Activated T-cell treated with anti-CD3 and anti-CD28 coated beads, Interleukin-2, amount 50 U/mL, for 4 hours (primary cell): ENCODE measurements around the gene QARS1. TPM values are rescaled to one million over a fixed set of nuclear protein-coding genes. Genes with fewer than 3 reads are reported as not detected.
A peak's percentile ranks its signal among the peaks of the same experiment; 100 is the strongest.

Source experiments
- ATAC-seq, 2 donors: fragments of 200-7000 bp; cut with Tn5 transposase; one replicate each; pipeline ENCODE4 v1.10.0; 2021
- DNase-seq: peaks from one replicate; pipeline ENCODE4 v3.0.0-alpha.2; 2020
- H3K27me3 Mint-ChIP-seq: one replicate; pipeline ENCODE4 v1.8.0; 2021; ENCODE audit warnings: low read depth, mixed read lengths
- H3K36me3 Mint-ChIP-seq: one replicate; pipeline ENCODE4 v1.8.0; 2022; ENCODE audit warnings: mixed read lengths; ENCODE audit not compliant: insufficient read depth
- H3K4me1 Mint-ChIP-seq: one replicate; pipeline ENCODE4 v1.8.0; 2021; ENCODE audit warnings: low read depth, mixed read lengths
- H3K4me3 Mint-ChIP-seq: one replicate; pipeline ENCODE4 v1.8.0; 2021; ENCODE audit warnings: mild to moderate bottlenecking, moderate library complexity, mixed read lengths
- H3K9me3 Mint-ChIP-seq: one replicate; pipeline ENCODE4 v1.8.0; 2021; ENCODE audit warnings: mixed read lengths
- total RNA-seq, 3 donors: library from RNA; stranded (reverse); gene quantifications; one replicate each; pipeline ENCODE4 v1.2.1, GENCODE V29; 2021

Gene QARS1
- total RNA-seq, 3 donors from 2014 or later: 216 to 228 (median 228) TPM

DNA sequence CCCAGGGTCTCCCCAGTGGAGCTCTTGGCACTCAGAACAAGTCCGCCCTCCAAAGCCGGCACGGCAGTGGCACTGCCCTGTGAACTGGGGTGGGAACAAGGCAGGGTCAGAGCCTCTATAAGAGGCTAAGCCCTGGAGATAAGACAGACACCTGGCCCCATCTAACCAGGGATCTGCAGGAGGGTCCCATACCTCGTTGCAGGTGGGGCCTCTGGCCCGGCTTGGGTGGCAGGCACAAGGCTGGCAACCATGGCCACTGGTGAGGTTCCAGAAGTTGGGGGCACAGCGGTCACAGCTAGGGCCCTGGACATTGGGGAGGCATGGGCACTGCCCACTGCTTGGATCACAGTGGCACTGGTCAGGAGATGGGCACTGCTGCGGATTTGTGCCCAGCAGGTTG, 19.6 kb upstream of the QARS1 start:
- H3K27me3 Mint-ChIP-seq: no peaks in the 10 kb centered on the region
- no peak for ATAC-seq

DNA sequence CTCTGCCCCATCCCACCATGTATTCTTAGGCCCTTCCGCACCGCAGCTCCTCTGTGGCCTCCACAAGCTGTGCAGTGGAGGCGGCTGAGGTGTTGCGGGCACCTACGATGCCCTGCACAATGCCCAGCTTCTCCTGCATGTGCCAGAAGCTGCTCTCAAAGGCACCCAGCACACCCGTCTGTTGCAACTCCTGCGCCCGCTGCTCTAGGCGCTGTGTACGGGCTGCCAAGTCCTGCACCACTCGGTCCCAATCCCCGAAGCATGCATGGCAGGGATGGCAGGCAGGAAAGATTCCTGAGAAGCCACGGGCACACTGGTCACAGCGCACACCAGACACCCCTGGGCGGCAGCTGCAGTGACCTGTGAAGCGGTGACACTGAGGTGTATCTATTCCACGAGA, 19.1 kb upstream of the QARS1 start:
- Mint-ChIP-seq H3K9me3 (no peaks in the 10 kb centered on the region), H3K4me1 (peaks cover 16% of the 10 kb centered on the region), H3K36me3 (no peaks in the 10 kb centered on the region), H3K4me3 (no peak overlapping the region), H3K27me3 (no peaks in the 10 kb centered on the region)
- no peak for ATAC-seq
- DNase-seq: no peak

More for the DNA sequence above, 19.6 kb upstream of the QARS1 start:
- DNase-seq: no peak
- peaks cover 12% of the 10 kb centered on the region for H3K4me1 Mint-ChIP-seq
- no peaks in the 10 kb centered on the region for H3K9me3 Mint-ChIP-seq
- H3K4me3 Mint-ChIP-seq: no peak overlapping the region
- H3K36me3 Mint-ChIP-seq: no peaks in the 10 kb centered on the region

DNA sequence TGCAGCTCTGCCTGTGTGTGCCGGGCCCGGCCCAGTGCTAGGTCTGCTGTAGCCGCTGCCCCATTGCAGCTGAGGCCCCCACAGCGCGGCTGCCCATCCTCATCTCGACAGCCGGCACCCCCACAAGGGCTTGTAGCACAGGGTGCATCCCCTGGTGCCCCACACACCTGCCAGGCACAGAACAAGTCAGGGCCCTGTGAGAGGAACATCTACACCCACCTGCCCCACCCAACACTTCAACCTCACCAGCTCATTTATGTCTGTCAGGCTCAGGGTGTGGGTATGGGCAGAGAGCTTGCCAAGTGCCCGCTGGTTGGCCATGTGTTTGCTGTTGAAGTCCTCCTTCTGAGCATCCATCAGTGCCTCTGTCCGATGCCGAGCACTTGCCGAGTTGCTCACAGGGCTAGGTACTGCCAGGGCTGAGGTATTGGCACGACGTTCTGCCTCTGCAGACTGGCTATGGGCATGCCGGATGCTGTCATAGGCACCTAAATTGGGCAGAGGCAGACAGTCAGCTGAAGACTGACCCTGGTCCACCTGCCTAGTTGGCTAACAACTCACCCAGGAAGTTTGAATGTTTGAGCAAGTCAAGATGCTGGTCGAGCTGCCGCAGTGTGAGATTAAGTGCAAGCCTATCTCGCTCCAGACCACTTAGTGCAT, 18.5 kb upstream of the QARS1 start:
- Mint-ChIP-seq H3K4me3 (no peak overlapping the region), H3K27me3 (no peaks in the 10 kb centered on the region), H3K36me3 (no peaks in the 10 kb centered on the region), H3K4me1 (peaks cover 16% of the 10 kb centered on the region), H3K9me3 (no peaks in the 10 kb centered on the region)
- ATAC-seq: no peak
- DNase-seq: no peak

DNA sequence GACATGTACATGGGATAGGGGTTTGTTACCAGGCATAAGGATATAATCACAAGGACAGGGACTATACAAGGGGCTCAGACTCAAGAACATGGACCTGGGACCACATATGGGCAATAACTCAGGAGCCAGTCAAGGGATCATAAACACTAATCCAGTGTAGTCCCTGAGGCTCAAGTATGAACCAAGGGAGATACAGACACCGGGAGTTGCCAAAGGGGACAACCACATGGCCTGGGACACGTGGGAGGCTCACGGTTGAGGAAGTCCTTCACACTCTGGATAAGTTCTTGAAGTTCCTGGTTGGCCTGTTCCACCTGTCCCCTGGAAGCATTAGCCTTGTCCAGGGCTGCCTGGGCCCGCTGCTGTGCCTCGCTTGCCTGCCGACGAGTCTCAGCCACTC, 17.9 kb upstream of the QARS1 start:
- Mint-ChIP-seq H3K27me3 (no peaks in the 10 kb centered on the region), H3K4me3 (peak overlapping the region; percentile 87), H3K4me1 (peaks cover 18% of the 10 kb centered on the region), H3K36me3 (peaks cover 5% of the 10 kb centered on the region), H3K9me3 (no peaks in the 10 kb centered on the region)
- ATAC-seq (no peak), DNase-seq (no peak)

DNA sequence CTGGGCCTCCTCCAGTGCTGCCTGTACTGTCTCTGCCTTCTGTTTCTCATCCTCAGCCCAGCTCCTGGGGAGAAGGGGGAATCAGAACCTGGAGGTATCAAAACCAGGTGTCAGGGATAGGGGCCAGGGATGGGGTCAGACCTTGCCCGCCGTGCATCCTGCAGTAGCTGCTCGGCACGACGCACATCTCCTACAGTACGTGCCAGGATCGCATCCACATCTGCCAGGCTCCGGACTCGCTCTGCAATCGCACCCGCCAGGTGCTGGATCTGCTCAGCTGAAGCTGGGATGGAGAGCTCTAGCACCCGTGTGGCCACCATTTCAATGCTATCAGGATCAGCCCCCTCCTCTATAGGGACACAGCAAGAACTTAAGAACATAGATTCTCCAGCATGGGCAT, 17.5 kb upstream of the QARS1 start:
- Mint-ChIP-seq H3K4me3 (peak overlapping the region; percentile 87), H3K27me3 (no peaks in the 10 kb centered on the region), H3K36me3 (peaks cover 7% of the 10 kb centered on the region), H3K9me3 (no peaks in the 10 kb centered on the region), H3K4me1 (peaks cover 18% of the 10 kb centered on the region)
- DNase-seq: no peak
- no peak for ATAC-seq

DNA sequence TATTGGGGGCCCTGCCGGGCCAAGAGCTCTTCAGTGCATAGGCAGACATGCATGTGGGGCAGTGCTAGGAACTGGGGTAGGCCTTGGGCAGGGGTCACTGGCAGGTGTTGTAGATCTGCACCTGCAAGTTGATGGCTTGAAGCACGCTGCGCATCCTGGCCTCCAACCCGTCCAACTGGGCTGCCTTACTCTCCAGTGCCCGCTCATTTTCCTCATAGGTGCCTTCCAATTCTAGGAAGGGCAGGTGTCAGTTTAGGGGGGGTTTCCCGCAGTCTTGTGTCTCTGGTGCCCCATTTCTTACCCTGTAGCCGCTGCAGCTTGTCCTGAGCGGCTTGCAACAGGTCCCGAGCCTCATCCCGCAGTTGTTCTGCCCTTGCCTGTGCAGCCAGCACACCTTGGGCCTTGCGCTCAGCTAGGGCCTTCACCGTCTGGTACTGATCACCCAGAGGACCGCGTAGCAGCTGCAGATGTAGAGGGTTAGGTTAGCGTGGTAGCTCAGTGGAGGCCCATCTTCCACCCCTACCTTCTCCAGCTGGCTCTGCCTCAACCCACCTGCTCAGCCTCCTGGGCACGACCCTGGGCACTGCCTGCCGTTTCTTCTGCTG, 16.7 kb upstream of the QARS1 start:
- H3K36me3 Mint-ChIP-seq: peaks cover 12% of the 10 kb centered on the region
- H3K9me3 Mint-ChIP-seq: no peaks in the 10 kb centered on the region
- H3K27me3 Mint-ChIP-seq: no peaks in the 10 kb centered on the region

DNA sequence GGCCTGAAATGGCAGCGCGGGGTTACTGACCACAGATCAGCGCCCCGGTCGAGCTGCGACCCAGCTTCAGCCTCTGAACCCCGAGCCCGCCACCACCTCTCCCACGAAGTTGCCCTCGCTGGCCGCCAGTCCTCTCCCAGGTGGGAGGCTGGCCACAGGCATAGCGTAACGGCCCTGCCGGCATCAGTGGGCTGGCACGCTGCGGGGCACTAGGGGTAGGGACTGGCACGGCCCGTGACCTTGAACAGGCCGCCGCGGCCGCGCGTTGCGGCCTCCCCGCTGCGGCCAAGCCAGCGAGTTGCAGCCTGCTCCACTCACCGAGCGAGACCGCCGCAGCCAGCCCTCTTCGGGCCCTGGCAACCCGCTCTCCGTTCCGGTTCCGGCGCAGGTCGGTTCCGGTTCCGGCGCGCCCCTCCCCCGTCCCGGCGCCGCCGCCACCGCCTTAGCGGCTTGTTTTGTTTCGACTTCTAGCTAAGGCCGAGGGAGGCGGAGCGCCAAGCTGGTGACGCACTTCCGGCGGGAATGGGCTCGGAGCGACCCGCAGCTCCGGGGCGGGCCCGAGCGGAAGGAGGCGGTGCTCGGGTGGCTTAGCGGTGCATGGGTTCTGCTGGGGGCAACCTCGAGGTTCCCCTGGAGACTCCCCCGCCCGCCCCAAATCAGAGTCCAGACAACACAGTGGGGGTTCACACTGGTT, 16.0 kb upstream of the QARS1 start, which contains the start of gene USP19:
USP19 (minus strand) TSS at position 386 of the 694 bp plus-strand sequence. CDS start 1,678 bp downstream, outside the sequence.
- Mint-ChIP-seq H3K9me3 (no peaks in the 10 kb centered on the region), H3K27me3 (no peaks in the 10 kb centered on the region), H3K4me1 (peaks cover 18% of the 10 kb centered on the region), H3K36me3 (peaks cover 18% of the 10 kb centered on the region), H3K4me3 (peak within 1 kb of the TSS; percentile 87)
- ATAC-seq (peak; percentile 95), DNase-seq (peak; percentile 91)

More for the DNA sequence above, 16.7 kb upstream of the QARS1 start:
- Mint-ChIP-seq H3K4me3 (peak overlapping the region; percentile 87), H3K4me1 (peaks cover 18% of the 10 kb centered on the region)
- ATAC-seq (no peak), DNase-seq (no peak)

DNA sequence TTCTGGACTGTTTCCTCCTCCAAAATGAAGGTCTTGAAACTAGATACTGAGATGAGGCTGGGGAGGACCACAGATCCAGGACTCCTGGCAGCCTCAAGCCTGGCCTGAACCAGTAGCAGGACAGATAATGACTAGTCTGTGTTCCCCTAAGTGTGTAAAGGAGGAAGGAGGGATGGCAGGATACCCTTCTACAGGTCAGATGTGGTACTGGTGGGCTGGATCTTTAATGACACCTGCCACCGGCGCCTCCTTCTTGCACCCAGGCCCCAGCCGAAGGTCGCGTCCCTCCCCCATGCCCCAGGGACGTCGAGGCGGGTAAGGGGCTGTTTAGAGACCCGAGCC, 15.5 kb upstream of the QARS1 start:
- Mint-ChIP-seq H3K4me3 (peak overlapping the region; percentile 87), H3K36me3 (peaks cover 23% of the 10 kb centered on the region), H3K27me3 (no peaks in the 10 kb centered on the region), H3K9me3 (no peaks in the 10 kb centered on the region), H3K4me1 (peaks cover 18% of the 10 kb centered on the region)
- ATAC-seq: peak; percentile 5 to 9
- DNase-seq: no peak

DNA sequence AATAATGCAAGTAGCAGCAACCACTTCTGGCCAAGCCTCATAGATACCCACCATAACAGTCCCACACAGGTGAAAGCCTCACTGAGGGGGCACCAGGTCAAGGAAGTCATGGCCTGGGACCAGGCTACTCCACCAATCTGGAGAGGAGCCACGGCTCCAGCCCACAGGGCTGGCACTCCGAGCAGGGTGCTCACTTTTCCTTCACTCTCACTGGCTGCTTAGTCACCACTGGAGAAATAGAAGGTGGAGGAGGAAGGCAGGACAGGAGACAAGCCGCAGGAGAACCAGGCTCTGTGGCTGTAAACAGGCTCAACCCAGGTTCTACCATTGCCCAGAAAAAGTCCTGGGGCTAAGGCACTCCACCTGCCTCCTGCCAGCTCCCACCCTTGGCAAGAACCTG, 14.9 kb upstream of the QARS1 start:
- H3K9me3 Mint-ChIP-seq: no peaks in the 10 kb centered on the region
- peaks cover 18% of the 10 kb centered on the region for H3K4me1 Mint-ChIP-seq
- ATAC-seq: no peak
- H3K4me3 Mint-ChIP-seq: peak overlapping the region; percentile 87
- DNase-seq: no peak
- no peaks in the 10 kb centered on the region for H3K27me3 Mint-ChIP-seq
- H3K36me3 Mint-ChIP-seq: peaks cover 28% of the 10 kb centered on the region

DNA sequence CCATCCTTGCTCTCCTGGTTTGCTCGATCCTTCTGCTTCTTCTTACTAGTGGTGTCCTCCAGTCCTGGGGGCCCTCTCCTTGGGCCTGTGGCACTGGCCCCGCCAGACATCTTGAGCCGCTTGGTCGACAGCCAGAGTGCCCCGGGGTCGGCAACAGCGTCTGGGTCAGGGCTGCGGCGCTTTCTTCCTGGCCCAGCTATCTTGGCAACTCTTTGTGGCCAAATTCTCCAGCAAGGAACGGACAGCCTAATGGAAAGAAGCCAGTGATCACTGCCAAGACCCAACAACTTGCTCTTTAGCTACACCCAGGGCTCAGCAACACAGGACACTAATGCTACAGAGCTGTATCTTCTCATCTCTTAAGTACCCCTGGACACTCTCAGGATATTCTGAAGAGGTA, 14.5 kb upstream of the QARS1 start:
- DNase-seq (no peak), ATAC-seq (no peak)
- H3K9me3 Mint-ChIP-seq: no peaks in the 10 kb centered on the region
- peaks cover 30% of the 10 kb centered on the region for H3K36me3 Mint-ChIP-seq
- peaks cover 18% of the 10 kb centered on the region for H3K4me1 Mint-ChIP-seq
- no peaks in the 10 kb centered on the region for H3K27me3 Mint-ChIP-seq
- H3K4me3 Mint-ChIP-seq: peak overlapping the region; percentile 87

DNA sequence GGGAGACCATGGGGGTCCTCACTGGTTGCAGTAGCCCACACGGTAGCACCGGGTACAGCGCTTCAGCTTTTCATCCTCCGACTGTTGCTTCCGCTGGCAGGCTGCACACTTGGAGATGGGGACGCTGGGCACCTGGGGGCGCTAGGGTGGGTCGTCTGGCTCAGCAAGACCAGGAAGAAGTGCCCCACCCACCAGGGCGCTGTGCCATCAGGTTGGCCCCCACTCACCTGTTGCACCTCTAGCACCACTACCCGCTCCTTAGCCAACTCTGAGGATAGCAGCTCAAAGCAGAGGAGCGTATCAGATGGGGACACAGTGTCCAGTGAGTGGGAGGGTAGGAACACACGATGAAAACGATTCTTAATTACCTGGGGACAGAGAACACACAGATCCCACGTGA, 7.7 kb upstream of the QARS1 start:
- H3K4me3 Mint-ChIP-seq: no peak overlapping the region
- no peaks in the 10 kb centered on the region for H3K27me3 Mint-ChIP-seq
- H3K4me1 Mint-ChIP-seq: peaks cover 1% of the 10 kb centered on the region
- DNase-seq (no peak), ATAC-seq (no peak)
- peaks cover 38% of the 10 kb centered on the region for H3K36me3 Mint-ChIP-seq
- no peaks in the 10 kb centered on the region for H3K9me3 Mint-ChIP-seq

DNA sequence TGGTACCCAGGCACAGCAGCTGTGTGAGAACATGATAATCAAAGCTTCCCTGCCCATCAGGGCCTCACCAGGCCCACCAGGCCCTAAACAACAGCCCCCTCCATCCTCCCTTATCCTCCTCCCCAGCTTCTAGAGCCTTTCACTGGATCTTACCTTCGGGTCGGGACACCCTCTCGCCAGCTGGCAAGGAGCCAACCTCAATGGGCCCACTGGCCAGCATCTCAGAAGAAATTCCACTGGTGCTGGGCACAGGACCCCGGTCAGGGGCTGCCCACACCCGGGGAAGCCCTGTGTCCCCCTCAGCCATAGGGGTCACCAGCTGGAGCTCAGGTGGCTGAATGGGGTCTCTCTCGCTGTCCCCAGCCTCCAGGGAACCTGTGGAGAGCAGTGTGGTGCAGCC, 6.8 kb upstream of the QARS1 start:
- ATAC-seq (no peak), DNase-seq (no peak)
- Mint-ChIP-seq H3K4me1 (peaks cover 1% of the 10 kb centered on the region), H3K27me3 (no peaks in the 10 kb centered on the region), H3K4me3 (no peak overlapping the region), H3K9me3 (no peaks in the 10 kb centered on the region), H3K36me3 (peaks cover 34% of the 10 kb centered on the region)

DNA sequence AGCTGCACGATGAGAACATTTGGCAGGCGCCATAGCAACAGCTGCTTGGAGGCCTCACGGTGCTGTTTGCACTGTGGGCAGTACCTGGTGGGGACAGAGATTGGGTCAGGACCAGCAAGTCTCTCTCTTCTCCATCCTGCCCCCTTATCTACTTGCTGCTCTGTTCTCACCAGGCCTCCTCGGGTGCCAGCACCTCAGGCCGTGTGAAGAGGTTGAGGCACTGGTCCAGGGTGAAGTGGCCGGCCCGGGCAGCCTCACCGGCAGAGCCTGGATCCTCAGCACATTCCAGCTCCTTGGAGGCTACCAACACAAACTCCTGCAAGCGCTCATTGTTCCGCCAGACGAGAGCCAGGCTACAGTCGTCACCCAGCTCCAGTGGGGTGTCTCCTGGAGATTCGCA, 6.2 kb upstream of the QARS1 start:
- no peak for ATAC-seq
- no peaks in the 10 kb centered on the region for H3K27me3 Mint-ChIP-seq
- peaks cover 2% of the 10 kb centered on the region for H3K4me1 Mint-ChIP-seq
- DNase-seq: no peak
- H3K9me3 Mint-ChIP-seq: no peaks in the 10 kb centered on the region
- peaks cover 28% of the 10 kb centered on the region for H3K36me3 Mint-ChIP-seq
- no peak overlapping the region for H3K4me3 Mint-ChIP-seq

DNA sequence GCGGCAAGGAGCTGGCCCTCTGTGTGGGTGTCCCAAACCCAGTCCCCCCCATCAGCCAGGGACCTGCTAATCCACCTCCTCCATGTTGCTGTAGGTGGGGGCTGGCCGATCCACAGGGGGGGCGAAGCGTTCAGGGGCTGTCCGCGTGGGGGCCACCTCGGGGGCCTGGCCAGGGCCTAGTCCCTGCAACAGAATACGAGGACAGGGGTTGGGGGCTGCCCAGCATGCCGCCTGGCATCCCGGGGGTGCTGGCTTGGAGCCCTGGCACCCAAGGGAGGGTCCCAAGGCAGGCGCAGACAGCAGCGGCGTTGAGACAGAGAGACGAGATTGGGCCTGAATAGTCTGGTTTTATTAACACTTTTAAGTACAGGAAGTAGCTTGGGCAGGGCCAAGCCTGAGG, 3.8 kb upstream of the QARS1 start:
- ATAC-seq (no peak), DNase-seq (no peak)
- H3K36me3 Mint-ChIP-seq: peaks cover 15% of the 10 kb centered on the region
- no peaks in the 10 kb centered on the region for H3K27me3 Mint-ChIP-seq
- peaks cover 25% of the 10 kb centered on the region for H3K4me1 Mint-ChIP-seq
- H3K9me3 Mint-ChIP-seq: no peaks in the 10 kb centered on the region
- H3K4me3 Mint-ChIP-seq: no peak overlapping the region

DNA sequence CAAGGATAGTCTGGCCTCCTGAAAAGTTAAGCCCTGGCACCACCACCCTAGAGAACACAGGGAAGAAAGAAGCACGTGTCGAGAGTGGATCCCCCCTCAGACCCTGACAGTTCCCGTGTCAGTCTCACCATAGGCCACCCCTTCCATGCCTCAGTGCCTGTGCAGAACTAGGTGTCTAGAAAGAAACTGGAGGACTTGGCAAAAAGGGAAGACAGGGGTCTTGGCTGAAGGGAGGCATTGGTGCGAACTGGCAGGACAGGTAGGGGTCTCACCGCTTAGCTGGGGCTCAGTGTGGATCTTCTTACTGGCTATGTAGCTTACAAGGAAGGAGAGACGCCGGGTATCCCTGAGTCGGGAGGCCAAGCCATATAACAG, 518 bp downstream of the QARS1 start:
- H3K36me3 Mint-ChIP-seq: peaks cover 21% of the 10 kb centered on the region
- ATAC-seq (peak in 1 of 2 donors; percentile 1), DNase-seq (no peak)
- no peaks in the 10 kb centered on the region for H3K9me3 Mint-ChIP-seq
- peak overlapping the region; percentile 98 for H3K4me3 Mint-ChIP-seq
- peaks cover 29% of the 10 kb centered on the region for H3K4me1 Mint-ChIP-seq
- H3K27me3 Mint-ChIP-seq: no peaks in the 10 kb centered on the region
